Measurements from ENCODE around the gene IFNA14.
"Not testable (repeated sequence)": the region's sequence is repeated elsewhere in the genome, so short reads cannot be mapped to it uniquely, and the experiment has no call there.

The IFNA14 gene

DNA sequence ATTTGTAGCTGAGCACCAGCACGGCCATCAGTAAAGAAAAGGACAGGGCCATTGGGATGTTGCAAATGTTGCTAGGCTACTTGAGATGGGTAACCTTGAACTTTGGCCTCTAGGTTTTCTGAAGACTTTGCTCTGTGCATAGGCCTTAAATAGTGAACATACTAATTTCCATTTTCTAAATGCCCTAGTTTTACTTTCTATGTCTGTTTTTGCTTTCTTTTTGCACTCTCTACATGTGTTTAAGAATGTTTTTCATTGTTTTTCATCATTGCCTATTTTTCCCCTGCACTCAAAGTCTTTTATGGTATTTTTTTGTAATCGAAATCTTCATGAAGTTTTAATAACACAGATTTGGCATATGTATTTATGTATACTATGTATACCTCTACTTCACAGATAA is 11.7 kb downstream of the IFNA14 start, which contains the start of gene IFNA17:
Gene IFNA17 (minus strand): TSS at position 101 of the 400 bp plus-strand sequence. CDS start 49 bp downstream, at position 52.
- no peak for DNase-seq (ENCODE audit: low read depth in 1 of 2, low spot score in 1 of 2)
- Histone ChIP-seq H3K27ac (replicated peaks) (no peak within 1 kb of the TSS), H3K4me3 (replicated peaks; ENCODE audit: insufficient read depth, low read length) (no peak within 1 kb of the TSS), H3K27me3 (ENCODE audit: insufficient read depth, poor library complexity, severe bottlenecking) (no peaks in the 10 kb centered on the region)
- TF ChIP-seq SPI1 (IDR thresholded peaks at IDR 0.05; ENCODE audit: borderline replicate concordance, low read depth) = no peak
- TF ChIP-seq REST (IDR thresholded peaks at IDR 0.05; ENCODE audit: insufficient replicate concordance, low read depth) = no peak
- no peak for TF ChIP-seq GABPA (IDR thresholded peaks at IDR 0.05; ENCODE audit: low read depth)
- TF ChIP-seq CTCF (IDR thresholded peaks at IDR 0.05; ENCODE audit: insufficient read depth, low read length) = no peak
- TF ChIP-seq POLR2AphosphoS5 (IDR thresholded peaks at IDR 0.05; ENCODE audit: low read depth) = no peak

GRCh38 chr9:21217211-21217610 is 22.6 kb downstream of the IFNA14 start, which contains the start of gene IFNA16:
TSS of gene IFNA16 (minus strand) at chr9:21217311. CDS start at chr9:21217305, 6 bp downstream.
- not testable (repeated sequence) for H3K27ac ChIP-seq (replicated peaks); H3K27me3 ChIP-seq (ENCODE audit: insufficient read depth, poor library complexity, severe bottlenecking); DNase-seq (ENCODE audit: low read depth in 1 of 2, low spot score in 1 of 2); H3K4me3 ChIP-seq (replicated peaks; ENCODE audit: insufficient read depth, low read length)

DNA sequence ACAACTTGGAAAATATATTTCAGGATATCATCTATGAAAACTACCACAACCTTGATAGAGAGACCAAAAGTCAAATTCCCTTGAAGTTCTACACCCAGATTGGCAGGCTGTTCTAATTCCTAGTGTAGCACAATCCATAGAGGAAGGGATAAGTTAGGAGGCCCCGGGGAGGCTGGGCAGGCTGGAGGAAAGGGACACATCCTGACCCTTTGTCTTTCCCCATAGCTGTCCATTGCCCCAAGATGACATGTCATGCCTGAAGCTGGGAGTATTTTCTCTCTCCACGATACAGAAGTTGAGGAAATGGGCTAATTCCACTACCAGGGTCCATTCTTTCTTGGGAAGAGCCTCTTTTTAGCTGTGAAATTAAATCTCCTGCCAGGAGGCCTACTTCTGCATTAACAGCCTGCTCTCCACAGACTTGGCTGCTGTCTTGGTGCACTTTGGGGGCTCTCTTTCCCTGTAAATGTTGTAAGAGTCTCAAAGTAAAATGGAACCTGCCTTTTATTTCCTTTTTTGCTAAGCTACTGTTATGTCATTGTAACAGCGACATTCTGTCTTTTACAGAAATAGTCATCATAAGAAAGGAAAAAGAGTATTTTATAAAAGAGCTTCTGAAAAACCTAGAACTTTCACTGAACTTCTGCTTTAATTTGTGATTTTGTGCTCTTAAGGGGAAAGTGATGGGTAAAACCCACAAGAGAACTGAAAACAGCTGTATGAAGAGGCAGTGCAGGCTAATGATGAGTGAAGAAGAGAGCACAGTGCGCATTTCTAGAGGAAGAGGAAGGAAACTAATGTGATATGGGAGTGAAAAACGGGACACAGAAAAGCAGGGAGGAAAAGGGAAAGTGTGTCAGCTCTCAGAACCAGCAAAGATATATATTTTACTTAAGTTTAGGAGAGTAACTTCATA is 26.1 kb downstream of the IFNA14 start:
- not testable (repeated sequence) for H3K4me3 ChIP-seq (replicated peaks; ENCODE audit: insufficient read depth, low read length); H3K27ac ChIP-seq (replicated peaks); DNase-seq (ENCODE audit: low read depth in 1 of 2, low spot score in 1 of 2); H3K27me3 ChIP-seq (ENCODE audit: insufficient read depth, poor library complexity, severe bottlenecking)
- peak; percentile 19 for TF ChIP-seq CTCF (IDR thresholded peaks at IDR 0.05; ENCODE audit: insufficient read depth, low read length)

DNA sequence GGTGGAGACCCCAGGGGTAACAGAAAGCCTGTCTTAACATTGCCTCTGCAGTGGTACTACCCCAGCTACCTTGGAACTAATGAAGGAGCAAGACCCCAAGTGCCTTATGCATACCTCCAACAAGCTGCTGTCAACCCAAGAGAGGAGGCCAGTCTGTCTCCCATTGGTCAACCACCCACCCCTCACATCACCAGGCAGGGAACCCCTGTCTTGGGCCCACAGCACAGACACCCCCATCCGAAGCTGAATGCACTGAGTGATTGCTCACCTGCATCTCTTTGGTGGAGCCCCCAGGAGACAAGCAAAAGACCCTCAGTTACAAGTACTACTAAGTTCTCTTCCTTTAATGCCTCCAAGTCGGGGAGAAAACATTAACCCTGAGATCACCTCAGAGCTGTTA is 27.6 kb downstream of the IFNA14 start:
- DNase-seq (ENCODE audit: low read depth in 1 of 2, low spot score in 1 of 2); H3K27me3 ChIP-seq (ENCODE audit: insufficient read depth, poor library complexity, severe bottlenecking); H3K4me3 ChIP-seq (replicated peaks; ENCODE audit: insufficient read depth, low read length); H3K27ac ChIP-seq (replicated peaks): not testable (repeated sequence)

DNA sequence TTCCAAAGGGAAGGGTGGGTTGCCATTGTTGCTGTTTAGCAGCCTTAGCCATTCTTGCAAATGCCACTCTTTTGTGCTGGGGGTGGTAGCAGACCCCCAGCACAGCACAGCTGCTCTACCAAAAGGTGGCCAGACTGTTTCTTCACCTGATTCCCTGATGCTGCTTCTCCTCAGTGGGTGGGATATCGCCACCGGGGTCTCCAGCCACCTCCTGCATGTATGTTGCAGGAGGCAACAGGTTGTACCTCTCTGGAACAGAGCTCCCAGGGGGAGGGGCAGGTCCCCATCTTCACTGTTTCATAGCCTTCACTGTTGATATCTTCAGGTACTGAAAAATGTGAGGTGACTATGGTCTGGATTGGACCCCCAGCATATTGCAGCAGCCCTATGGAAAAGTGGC is 29.0 kb downstream of the IFNA14 start:
- not testable (repeated sequence) for H3K27me3 ChIP-seq (ENCODE audit: insufficient read depth, poor library complexity, severe bottlenecking); H3K27ac ChIP-seq (replicated peaks); H3K4me3 ChIP-seq (replicated peaks; ENCODE audit: insufficient read depth, low read length); DNase-seq (ENCODE audit: low read depth in 1 of 2, low spot score in 1 of 2)

- no peak for DNase-seq (ENCODE audit: low read depth in 1 of 2, low spot score in 1 of 2)
- H3K4me3 ChIP-seq (replicated peaks; ENCODE audit: insufficient read depth, low read length) = no peak overlapping the region
- TF ChIP-seq REST (IDR thresholded peaks at IDR 0.05; ENCODE audit: insufficient replicate concordance, low read depth) = no peak
- no peak for TF ChIP-seq GABPA (IDR thresholded peaks at IDR 0.05; ENCODE audit: low read depth)
- no peak for TF ChIP-seq POLR2AphosphoS5 (IDR thresholded peaks at IDR 0.05; ENCODE audit: low read depth)
- no peak for TF ChIP-seq SPI1 (IDR thresholded peaks at IDR 0.05; ENCODE audit: borderline replicate concordance, low read depth)
- no peak for TF ChIP-seq CTCF (IDR thresholded peaks at IDR 0.05; ENCODE audit: insufficient read depth, low read length)
- no peak overlapping the region for H3K27ac ChIP-seq (replicated peaks)
- H3K27me3 ChIP-seq (ENCODE audit: insufficient read depth, poor library complexity, severe bottlenecking) = no peaks in the 10 kb centered on the region
These were observed 29.5 kb downstream of the IFNA14 start for GRCh38 chr9:21210311-21210710.

GRCh38 chr9:21207043-21207442 is 32.8 kb downstream of the IFNA14 start, which contains the start of gene IFNA10:
TSS of gene IFNA10 (minus strand) at chr9:21207143. CDS start at chr9:21207097, 46 bp downstream.
- not testable (repeated sequence) for H3K4me3 ChIP-seq (replicated peaks; ENCODE audit: insufficient read depth, low read length); H3K27ac ChIP-seq (replicated peaks); DNase-seq (ENCODE audit: low read depth in 1 of 2, low spot score in 1 of 2); H3K27me3 ChIP-seq (ENCODE audit: insufficient read depth, poor library complexity, severe bottlenecking)
